Transverse colon (tissue), 4 donors: ENCODE results near the gene MIA.

ENCODE experiments used
- CTCF ChIP-seq, 5 experiments: fragments of 200-600 bp in 3 of 5; fragments of 450-650 bp in 2 of 5; sonication (generic) in 3 of 5; IDR thresholded peaks; 1 replicate in 2 of 5; 2 replicates in 3 of 5; pipeline ENCODE4 v1.5.1; 2016 to 2017; ENCODE audit warnings: antibody characterized with exemption in 5 of 5, inconsistent platforms in 3 of 5, mild to moderate bottlenecking in 2 of 5, moderate library complexity in 1 of 5
- EP300 ChIP-seq: sonication (generic); formaldehyde crosslinking; IDR thresholded peaks from one replicate; pipeline ENCODE4 v1.6.1; 2017; ENCODE audit warnings: antibody characterized with exemption, low read depth
- POLR2A ChIP-seq: fragments of 450-650 bp; IDR thresholded peaks from one replicate; pipeline ENCODE4 v1.6.1; 2016; ENCODE audit warnings: antibody characterized with exemption, mild to moderate bottlenecking, moderate library complexity
- POLR2AphosphoS5 ChIP-seq, 3 donors: sonication (generic); formaldehyde crosslinking; IDR thresholded peaks; one replicate each; pipeline ENCODE4 v1.6.1; 2016; ENCODE audit warnings: antibody characterized with exemption in 3 of 3

- TF ChIP-seq EP300 = no peak
- TF ChIP-seq CTCF (IDR thresholded peaks at IDR 0.05) = no peak
- TF ChIP-seq POLR2A = no peak
- no peak for TF ChIP-seq POLR2AphosphoS5 (IDR thresholded peaks at IDR 0.05)
These were observed 34.8 kb downstream of the MIA start for GRCh38 chr19:40810160-40810559.
